Body of pancreas (tissue), 4 donors: ENCODE measurements around the gene STARD8.

Experiments used
- CTCF ChIP-seq, 7 experiments: fragments of 450-650 bp in 4 of 7; fragments of 200-600 bp in 3 of 7; sonication (generic) in 3 of 7; IDR thresholded peaks; one replicate each; pipeline ENCODE4 v1.5.1; 2016 to 2019; ENCODE audit warnings: antibody characterized with exemption in 7 of 7
- POLR2A ChIP-seq, 3 donors: fragments of 450-650 bp; IDR thresholded peaks; one replicate each; pipeline ENCODE4 v1.6.1; 2016; ENCODE audit warnings: antibody characterized with exemption in 3 of 3, mild to moderate bottlenecking in 2 of 3

DNA sequence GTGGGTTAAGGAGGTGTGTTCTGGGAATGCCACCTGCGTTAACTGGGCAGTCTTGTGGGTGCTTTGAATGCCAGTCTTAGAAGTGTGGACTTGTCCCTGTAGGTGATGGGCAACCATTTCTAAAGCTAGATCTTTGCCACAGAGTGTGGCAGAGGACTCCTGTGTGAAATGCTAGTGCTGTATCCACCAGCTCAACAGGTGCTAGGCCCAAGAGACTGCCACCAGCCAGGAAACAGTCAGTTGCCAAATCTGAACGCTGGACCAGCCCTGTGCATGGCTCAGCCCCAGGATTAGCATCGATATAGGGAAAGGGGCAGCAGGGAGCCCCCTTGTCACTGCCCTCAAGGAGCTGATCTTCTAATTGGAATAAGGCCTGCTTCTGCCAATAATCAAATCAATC, 35.3 kb downstream of the STARD8 start:
- no peak for TF ChIP-seq CTCF (IDR thresholded peaks at IDR 0.05)
- no peak for TF ChIP-seq POLR2A (IDR thresholded peaks at IDR 0.05)
